ENCODE results near the gene ANK3. TPM values are rescaled to one million over a fixed set of nuclear protein-coding genes. Genes with fewer than 3 reads are reported as not detected.

The ANK3 gene
- polyA plus RNA-seq, 1 donor (not counting 4 experiments of a cell fraction or from before 2014, with no cell fraction given) = 8.3 TPM

GRCh38 chr10:60267802-60268201, 121.9 kb downstream of the ANK3 start:
- FAIRE-seq (no peak), DNase-seq (ENCODE audit: low read depth, low spot score) (no peak)
- no peak overlapping the region for H3K9ac ChIP-seq (ENCODE audit: control insufficient read depth, extremely low read depth, insufficient read depth, low read length)
- H3K79me2 ChIP-seq (ENCODE audit: control insufficient read depth, insufficient read depth, low read length) = no peaks in the 10 kb centered on the region
- no peak overlapping the region for H3K4me2 ChIP-seq (ENCODE audit: control insufficient read depth, extremely low read depth, insufficient read depth, low read depth, low read length)
- H3K27ac ChIP-seq (ENCODE audit: control insufficient read depth, insufficient read depth, low read length) = no peak overlapping the region
- H3K27me3 ChIP-seq (ENCODE audit: control insufficient read depth, extremely low read depth, insufficient read depth, low read length) = no peaks in the 10 kb centered on the region
- dilution Hi-C loops (cut with MboI; ENCODE audit: extremely low pct_ligation_motif_present, low sequenced_read_pairs) = no loop called here
- H3K4me1 ChIP-seq (ENCODE audit: control insufficient read depth, extremely low read depth, insufficient read depth, low read length) = no peaks in the 10 kb centered on the region
- no peaks in the 10 kb centered on the region for H3K9me3 ChIP-seq (ENCODE audit: control insufficient read depth, low read depth, low read length)
- H3K36me3 ChIP-seq (ENCODE audit: control insufficient read depth in 2 of 2, extremely low read depth in 1 of 2, insufficient read depth in 2 of 2, low read length in 2 of 2) = no peaks in the 10 kb centered on the region
- H4K20me1 ChIP-seq (ENCODE audit: control insufficient read depth, extremely low read depth, insufficient read depth, low read length) = no peaks in the 10 kb centered on the region
- no peaks in the 10 kb centered on the region for H3K9me1 ChIP-seq (ENCODE audit: control insufficient read depth, extremely low read depth, insufficient read depth, low read length)
- TF ChIP-seq EZH2 (IDR thresholded peaks at IDR 0.05; ENCODE audit: low read length) (no peak), CTCF (optimal IDR thresholded peaks at IDR 0.05 in 1 of 3, IDR thresholded peaks at IDR 0.05 in 1 of 3, conservative IDR thresholded peaks at IDR 0.05 in 1 of 3; ENCODE audit: extremely low read depth in 1 of 3, insufficient read depth in 2 of 3, low read length in 3 of 3) (no peak)
- no peak overlapping the region for H2AFZ ChIP-seq (ENCODE audit: control insufficient read depth, low read length)
- H3K4me3 ChIP-seq (ENCODE audit: control insufficient read depth in 2 of 3, extremely low read depth in 1 of 3, insufficient read depth in 2 of 3, low read depth in 1 of 3, low read length in 3 of 3) = no peak overlapping the region

GRCh38 chr10:60266513-60266912, 123.2 kb downstream of the ANK3 start:
- Histone ChIP-seq H3K9me3 (ENCODE audit: control insufficient read depth, low read depth, low read length) (no peaks in the 10 kb centered on the region), H2AFZ (ENCODE audit: control insufficient read depth, low read length) (no peak overlapping the region), H3K36me3 (ENCODE audit: control insufficient read depth in 2 of 2, extremely low read depth in 1 of 2, insufficient read depth in 2 of 2, low read length in 2 of 2) (no peaks in the 10 kb centered on the region), H3K9ac (ENCODE audit: control insufficient read depth, extremely low read depth, insufficient read depth, low read length) (no peak overlapping the region), H3K79me2 (ENCODE audit: control insufficient read depth, insufficient read depth, low read length) (no peaks in the 10 kb centered on the region), H3K27me3 (ENCODE audit: control insufficient read depth, extremely low read depth, insufficient read depth, low read length) (no peaks in the 10 kb centered on the region), H3K9me1 (ENCODE audit: control insufficient read depth, extremely low read depth, insufficient read depth, low read length) (no peaks in the 10 kb centered on the region), H4K20me1 (ENCODE audit: control insufficient read depth, extremely low read depth, insufficient read depth, low read length) (no peaks in the 10 kb centered on the region), H3K4me1 (ENCODE audit: control insufficient read depth, extremely low read depth, insufficient read depth, low read length) (no peaks in the 10 kb centered on the region), H3K4me2 (ENCODE audit: control insufficient read depth, extremely low read depth, insufficient read depth, low read depth, low read length) (no peak overlapping the region), H3K4me3 (ENCODE audit: control insufficient read depth in 2 of 3, extremely low read depth in 1 of 3, insufficient read depth in 2 of 3, low read depth in 1 of 3, low read length in 3 of 3) (no peak overlapping the region), H3K27ac (ENCODE audit: control insufficient read depth, insufficient read depth, low read length) (no peak overlapping the region)
- DNase-seq (ENCODE audit: low read depth, low spot score) = no peak
- no peak for TF ChIP-seq CTCF (optimal IDR thresholded peaks at IDR 0.05 in 1 of 3, IDR thresholded peaks at IDR 0.05 in 1 of 3, conservative IDR thresholded peaks at IDR 0.05 in 1 of 3; ENCODE audit: extremely low read depth in 1 of 3, insufficient read depth in 2 of 3, low read length in 3 of 3)
- no peak for TF ChIP-seq EZH2 (IDR thresholded peaks at IDR 0.05; ENCODE audit: low read length)
- FAIRE-seq = no peak
- dilution Hi-C loops (cut with MboI; ENCODE audit: extremely low pct_ligation_motif_present, low sequenced_read_pairs) = no loop called here

Measured in keratinocyte (primary cell).